NCI-H526 treated with DMSO at 0.1 percent for 48 hours (cell line): Measurements from ENCODE around the gene MAP4K4.
"Not testable (repeated sequence)": the region's sequence is repeated elsewhere in the genome, so short reads cannot be mapped to it uniquely, and the experiment has no call there.

Experiments
- DNase-seq: peaks from one replicate; lab custom pipeline; 2025; lab: John Stamatoyannopoulos, UW

The MAP4K4 gene

DNA sequence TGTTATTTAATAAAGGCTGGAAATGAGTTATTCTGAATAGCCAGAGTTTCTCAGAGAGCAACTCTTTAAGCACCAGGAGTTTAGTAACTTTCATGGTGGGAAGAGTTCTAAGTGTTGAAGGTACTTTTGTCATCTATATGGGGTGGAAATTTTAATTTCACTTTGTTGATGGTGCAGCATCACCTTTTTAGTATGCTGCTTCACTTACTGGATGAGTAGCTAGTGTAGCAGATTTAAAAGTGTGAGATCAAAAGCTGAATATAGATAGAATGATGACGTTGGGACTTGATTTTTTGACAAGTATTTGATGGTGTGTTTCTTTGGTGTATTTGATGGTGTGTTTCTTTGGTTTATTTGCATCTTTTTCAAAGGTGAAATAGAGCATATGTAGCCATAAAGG lies 47.3 kb downstream of the MAP4K4 start:
- DNase-seq: no peak

DNA sequence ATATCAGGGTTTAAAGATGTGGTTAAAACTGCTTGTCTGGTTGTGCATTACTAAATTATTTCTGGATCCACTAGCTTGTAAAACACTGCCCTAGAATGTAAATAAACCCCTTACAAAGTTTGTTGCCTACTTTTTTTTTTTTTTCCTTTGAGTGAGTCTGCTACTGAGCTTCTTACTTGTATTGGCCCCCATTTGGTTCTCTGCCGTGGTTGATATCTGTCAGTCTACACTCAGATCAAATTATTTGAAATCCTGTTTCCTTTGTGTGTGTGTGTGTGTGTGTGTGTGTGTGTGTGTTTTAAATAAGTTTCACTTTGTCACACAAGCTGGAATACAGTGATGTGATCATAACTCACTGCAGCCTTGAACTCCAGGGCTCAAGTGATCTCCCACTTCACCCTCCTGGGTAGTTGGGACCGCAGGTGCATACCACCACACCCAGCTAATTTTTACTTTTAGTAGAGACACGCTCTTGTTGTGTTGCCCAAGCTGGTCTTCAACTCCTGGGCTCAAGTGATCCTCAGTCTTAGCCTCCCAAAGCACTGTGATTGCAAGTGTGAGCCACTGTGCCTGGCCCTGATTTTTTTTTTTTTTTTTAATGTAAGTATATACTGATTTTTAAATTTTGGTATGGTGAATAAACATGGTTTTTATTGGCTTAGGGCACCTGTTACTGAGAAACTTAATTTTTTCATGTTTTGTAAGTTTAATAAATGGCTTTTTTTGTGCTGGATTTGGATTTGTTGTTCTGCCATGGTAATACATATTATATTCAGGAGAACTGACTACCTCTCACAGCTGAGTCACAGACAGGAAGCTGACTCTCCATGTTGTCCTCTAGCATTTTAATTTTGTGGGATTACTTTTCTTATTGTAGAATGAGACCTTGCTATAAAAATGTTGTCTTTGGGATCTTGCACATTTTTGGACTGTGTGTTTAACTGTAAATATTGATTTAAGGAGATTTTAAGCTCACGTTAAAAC lies 48.5 kb downstream of the MAP4K4 start:
- no peak for DNase-seq

DNA sequence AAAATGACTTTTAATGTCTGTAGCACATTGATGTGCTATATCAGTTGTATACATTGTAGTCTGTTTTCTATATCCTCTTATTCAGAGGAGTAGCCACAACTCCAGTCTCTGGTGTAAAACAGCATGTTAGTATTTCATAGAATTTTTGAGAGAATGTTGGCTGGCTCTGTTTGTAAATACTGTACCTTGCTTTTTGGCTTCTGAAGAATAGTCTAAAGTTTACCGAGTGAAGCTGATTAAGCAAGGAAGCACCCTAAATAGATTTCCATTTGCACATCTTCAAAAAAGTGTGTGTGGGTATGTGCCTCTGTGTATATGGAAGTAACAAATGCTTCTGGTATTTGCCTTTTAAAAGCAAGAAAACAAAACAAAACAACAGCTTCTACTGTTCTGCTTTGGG lies 50.5 kb downstream of the MAP4K4 start:
- no peak for DNase-seq

DNA sequence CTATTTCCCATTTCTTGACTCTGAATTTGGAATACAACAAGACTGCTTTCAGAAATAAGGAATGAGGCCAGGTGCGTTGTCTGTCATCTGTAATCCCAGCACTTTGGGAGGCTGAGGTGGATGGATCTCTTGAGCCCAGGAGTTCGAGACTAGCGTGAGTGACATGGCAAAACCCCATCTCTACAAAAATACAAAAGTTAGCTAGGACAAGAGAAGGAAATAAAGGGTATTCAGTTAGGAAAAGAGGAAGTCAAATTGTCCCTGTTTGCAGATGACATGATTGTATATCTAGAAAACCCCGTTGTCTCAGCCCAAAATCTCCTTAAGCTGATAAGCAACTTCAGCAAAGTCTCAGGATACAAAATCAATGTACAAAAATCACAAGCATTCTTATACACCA lies 51.0 kb downstream of the MAP4K4 start:
- DNase-seq: not testable (repeated sequence)

DNA sequence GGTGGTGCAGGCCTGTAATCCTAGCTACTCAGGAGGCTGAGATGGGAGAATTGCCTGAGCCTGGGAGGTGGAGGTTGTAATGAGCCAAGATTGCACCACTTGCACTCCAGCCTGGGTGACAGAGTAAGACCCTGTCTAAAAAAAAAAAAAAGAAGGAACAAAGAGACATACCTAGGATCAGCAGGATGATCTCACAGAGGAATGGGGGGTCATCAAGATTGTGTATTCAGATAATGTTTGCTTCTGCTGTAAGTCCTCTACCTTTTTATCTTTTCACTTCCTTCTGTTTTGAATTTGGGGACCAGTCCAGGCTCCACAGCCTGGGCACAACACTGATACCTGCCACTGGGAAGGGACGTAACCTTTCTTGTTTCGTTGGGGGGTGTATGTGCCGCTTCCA lies 53.2 kb downstream of the MAP4K4 start:
- DNase-seq: no peak

DNA sequence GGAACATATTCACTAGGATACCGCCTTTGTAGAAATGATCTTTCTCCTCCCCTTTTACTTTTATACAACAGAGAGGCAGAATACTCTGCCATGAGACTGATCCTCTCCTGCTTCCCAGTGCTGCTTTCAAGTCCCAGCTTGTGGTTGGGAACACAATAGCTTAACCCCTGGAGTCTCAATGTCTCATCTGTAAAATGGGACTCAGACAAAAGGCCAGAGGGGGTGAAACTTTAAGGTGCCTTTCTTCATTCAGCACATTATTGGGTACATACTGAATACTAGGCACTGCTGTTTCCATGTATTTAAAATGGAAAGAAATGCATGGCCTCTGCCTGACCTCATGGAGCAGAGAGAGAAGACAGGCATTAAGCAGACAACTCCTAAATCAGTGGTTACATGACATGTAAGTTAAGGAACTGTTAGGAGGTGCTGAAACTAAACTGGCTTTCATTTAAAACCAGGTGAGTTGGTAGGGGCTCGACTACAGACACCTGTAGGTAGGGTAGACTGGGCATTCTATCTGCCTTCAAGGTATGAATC lies 53.8 kb downstream of the MAP4K4 start:
- DNase-seq: no peak

DNA sequence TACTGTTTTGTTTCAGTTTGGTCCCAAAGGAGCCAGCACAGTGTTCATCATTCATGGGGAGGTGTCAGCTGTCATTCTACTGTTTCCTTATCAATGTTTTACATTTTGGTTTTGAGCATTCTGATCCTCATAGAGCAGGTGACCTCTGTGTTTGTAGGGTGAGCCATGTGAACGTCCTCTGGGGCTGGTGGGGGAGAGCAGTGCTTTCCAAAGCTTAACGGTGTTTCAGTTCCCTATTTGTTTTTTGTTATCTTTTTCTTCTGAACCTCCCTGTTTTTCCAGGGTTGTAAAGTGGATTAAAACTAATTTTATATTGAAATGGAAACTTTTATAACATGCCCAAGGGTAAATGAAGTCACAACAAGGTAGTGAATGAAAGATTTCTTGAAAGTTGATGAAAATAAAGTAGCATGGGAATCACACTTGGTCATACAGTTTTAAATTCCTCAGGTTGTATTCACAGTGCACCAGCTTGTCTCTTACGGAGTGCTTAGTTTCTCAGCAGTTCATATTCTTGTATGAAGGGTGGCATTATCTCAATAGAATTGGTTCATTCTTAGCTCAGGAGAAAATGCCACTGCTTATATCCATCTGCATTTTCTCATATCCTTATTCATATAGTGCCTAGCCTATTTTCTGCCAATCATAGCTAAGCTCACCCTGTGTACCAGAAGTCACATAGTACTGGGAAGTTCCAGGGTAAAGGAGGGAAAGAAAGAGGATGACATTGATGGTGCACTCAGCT lies 54.5 kb downstream of the MAP4K4 start:
- DNase-seq: no peak

DNA sequence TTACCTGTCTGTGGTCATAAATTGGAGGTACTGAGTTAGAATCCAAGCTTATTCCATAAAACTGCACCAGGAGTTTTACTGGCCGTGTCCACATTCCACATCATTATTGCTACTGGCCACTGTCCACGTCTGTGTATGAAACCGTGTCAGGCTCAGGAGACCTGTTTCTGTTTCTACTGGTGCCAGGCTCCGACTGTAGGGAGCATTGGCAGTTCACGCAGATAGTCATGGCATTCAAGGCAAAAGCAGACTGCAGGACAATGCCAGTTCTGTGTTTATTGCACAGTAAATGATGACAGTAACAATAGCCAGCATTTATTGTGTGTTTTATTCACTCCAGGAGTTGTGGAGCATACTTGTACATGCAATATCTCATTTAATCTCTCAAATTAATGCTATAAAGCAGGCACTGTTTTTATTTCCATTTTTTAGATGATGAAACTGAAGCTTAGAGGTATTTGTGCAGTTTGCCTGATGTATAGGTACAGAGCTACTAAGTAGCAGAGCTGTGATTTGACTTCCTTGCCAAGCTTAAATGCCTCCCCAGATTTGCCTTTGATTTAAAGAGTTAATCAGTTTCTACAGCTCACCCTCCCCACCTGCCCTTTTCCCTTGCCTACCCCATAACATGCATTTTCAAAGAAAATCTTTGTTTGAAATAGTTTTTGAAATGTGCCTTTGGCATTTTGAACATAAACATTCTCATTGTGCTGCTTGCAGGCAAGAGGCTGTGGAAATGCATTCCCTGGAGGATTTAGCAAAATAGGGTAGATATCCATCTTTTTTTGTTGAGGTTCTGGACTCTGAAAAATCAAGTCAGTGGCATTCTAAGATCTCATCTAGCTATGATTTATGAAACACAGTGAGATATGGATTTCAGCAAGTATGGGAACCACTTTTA lies 55.5 kb downstream of the MAP4K4 start:
- DNase-seq: no peak

DNA sequence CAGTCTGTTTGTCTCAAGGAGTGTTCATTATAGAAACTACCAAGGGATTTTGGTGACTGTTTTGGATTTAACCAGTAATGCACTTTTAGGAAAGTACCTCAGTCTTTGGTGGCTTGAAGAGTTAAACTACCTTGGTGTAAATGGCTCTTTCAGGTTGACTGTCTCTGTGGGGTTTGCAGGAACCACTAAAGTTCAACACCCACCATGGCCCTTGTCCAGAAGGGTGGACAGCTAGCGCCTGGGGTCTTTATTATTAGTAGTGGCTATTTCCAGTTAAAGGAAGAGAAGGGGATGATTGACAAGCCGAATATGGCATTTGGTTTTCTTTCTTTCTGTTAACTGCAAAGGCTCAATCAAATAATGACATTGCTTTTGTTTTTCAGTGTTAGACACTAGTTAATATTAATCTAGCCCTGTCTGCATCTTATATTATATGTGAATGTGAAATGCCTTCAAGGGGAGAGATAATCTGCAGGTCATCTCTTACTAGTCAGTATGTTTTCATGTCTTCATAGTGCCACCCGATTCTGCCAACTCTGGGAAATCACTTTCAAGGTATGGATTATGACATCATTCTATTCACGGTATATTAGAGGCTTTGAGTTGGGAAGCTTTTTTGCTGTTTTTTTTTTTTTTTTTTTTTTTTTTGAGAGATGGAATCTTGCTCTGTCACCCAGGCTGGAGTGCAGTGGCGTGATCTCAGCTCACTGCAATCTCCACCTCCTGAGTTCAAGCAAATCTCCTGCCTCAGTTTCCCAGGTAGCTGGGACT lies 56.4 kb downstream of the MAP4K4 start:
- no peak for DNase-seq

DNA sequence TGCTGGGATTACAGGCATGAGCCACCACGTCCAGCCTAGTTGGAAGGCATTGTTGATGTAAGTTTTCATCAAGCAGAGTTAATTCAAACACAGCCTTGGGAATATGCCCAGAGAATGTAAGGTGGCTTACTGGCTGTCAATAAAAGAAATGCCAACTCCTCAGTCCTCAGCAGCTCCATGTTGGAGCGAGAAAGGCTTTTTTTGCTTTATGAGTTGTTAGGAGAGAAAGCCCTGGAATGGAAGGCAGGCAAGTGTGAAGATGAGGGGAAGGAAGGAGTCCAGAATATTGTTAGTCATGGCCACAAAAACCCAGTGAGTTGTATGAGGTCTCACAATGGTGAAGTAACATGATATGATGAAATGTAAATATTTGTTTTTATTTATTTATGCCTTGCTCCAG lies 57.1 kb downstream of the MAP4K4 start:
- no peak for DNase-seq

DNA sequence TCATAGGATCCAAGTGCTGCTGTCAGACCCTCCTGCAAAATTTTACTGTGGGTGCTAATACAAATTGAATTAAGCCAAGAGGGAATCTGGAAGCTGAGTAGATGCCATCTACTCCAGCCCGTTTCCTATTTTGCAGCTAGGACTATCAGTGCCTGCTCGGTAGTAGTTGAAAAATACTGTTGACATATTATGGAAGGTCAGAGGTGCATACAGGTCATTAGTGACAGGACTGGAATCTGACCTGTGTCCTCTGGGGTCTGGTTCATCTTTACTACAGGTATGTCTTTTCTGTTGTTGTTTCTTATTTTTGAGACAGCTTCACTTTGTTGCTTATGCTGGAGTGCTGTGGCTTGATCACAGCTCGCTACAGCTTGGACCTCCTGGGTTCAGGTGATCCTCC lies 58.8 kb downstream of the MAP4K4 start:
- no peak for DNase-seq

DNA sequence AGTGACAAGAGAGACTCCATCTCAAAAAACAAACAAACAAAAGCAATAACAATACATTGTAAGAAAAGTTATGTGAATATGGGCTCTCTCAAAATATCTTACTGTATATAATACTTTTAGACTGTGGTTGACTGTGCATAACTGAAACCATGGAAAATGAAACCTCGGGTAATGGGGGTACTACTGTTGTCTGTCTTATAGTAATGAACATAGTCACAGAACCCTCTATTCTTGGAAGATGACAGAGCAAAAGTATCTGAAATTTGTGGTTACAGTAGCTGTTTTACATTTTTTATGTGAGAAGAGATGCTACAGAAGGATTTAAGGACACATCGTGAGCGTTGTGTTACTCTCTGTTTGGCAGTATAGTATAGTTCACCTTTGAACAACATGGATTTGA lies 60.5 kb downstream of the MAP4K4 start:
- DNase-seq: no peak

DNA sequence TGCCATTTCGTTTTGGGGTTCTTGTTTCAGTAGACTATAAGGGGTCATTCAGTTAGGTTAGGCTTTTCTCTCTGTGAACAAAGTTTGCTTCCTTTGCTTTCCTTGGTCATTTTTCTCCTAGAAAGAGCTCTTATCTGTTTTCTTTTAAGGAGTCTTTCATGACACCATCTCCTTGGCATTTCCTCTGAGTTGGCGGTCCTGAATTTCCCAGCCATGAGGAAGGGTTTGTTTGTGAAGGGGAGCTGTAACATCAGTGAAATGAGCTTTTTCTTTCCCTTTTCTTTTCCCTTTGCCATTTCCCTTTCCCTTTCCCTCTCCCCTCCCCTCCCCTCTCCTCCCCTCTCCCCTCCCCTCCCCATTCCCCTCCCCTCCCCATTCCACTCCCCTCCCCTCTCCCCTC lies 61.7 kb downstream of the MAP4K4 start:
- DNase-seq: no peak

DNA sequence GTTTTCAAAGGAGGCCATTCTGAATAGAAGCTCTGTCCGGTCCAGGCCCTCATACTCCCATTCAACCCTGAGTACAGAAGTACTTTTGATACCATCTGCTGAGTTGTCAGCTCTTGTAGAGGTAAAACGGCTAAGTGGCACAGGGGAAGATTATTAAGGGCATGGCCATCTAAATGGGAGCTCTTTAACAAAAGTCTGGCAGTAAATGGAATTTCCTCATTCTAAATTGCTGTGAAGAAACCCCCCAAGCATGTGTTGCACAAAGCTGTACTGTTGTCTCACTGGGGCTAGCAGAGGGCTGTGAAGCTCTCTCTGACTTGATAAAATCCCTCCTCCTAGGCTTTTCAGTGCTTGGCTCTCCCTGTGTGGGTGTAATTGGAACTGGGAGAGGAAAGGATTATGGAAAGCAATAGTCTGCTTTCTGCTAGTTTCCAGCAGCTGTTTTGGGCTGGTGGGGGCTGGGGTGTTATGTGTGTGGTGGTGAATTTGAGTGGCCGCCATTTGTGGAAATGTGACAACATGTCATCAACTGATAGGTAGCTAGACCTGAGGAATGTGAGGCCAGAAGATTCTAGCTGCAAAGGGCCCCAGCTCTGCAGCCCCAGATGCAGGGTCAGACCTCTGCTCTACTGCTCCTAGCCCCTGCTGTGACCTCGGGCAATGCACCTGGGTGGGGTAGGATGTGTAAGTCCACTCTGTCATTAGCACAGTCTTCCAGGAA lies 65.1 kb downstream of the MAP4K4 start:
- DNase-seq: no peak

DNA sequence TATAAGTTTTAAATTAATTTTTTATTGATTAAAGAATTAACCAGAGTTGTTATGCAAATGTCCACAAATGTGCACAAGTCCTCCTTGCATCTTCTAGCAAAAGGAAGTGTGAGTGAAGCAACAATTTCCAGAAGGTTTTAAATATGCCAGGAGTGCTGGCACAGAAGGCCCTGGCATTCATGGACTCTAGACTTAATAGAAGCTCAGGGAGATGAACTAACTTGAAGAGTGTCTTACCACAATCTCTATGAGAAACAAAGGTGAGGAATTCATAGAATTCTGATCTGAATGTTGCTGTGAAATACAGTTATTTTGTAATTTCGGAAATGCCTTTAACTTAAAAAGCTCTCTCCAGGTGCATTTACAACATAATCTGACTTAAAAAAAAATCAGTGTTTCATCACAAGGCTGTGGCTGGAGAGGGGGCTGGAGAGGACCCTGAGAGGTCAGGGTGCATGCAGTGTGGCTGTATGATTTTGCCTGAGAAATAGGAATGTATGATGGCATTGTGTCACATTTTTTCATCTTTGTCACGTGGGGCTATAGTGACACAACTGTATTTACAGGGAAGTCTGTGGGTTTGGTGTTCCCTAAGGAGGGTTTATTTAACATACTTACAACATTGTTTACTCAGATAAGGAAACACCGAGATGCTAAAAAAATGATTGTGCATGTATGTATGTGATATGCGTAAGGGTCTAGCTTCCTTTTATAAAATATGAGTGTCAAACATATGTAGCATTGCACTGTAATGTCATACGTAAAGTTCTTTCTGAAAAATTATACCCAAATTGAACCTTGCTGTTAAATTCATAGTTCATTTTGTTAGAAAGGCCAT lies 66.2 kb downstream of the MAP4K4 start:
- DNase-seq: no peak

DNA sequence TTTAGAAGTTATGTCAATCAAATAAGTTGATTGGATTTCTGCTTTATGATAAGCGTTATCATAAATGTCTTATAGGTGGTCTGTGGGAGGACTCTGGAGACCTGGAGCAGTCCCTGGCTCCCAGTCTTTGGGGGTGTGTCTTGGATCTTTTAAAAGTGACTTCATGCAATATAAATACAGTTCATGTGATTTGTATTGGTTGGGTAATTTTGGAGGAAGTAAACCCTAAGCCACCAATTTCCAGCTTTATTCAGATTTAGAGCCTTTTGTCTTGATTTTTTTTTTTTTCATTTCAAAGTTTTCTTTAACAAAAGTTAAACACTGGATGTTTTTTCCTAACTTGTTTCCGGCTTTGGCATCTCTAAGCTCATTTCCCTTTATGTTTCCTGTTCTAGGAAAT lies 68.8 kb downstream of the MAP4K4 start:
- DNase-seq: no peak

DNA sequence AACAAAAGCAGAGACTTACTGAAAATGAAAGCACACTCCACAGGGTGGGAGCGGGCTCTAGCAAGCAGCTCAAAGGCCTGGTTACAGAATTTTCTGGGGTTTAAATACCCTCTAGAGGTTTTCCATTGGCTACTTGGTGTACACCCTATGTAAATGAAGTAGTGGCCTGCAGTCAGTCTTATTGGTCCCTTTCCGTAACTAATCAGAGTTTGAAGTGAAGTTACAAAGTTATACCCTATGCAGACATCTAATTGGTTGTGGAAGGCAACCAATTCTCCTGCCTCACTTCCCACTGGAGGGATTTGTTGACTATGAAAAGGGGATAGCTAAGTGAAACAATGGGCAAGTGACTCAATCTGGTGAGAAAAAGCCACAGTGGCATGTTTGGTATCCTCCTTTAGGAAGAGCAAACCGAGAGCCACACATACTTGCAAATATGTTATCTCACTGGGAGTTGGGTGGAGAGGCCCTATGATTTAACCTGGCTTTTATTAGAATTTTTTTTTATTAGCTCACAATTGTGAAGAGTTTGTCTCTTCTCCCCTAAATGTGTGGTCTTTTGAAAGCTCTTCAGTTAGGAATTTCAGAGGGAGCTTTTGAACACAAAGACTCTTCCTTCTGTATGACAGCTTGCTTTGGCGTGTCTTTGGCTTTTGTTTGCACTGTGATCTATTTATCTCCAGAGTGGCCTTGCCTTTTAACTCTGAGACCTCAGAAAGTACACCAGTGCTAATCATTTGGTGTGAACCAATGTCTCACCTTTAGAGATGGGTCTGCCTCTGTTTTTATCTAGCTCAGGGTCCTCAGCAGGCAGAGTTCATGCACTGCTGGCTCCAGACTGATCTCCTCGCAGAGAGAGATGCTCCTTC lies 69.6 kb downstream of the MAP4K4 start:
- DNase-seq: no peak

DNA sequence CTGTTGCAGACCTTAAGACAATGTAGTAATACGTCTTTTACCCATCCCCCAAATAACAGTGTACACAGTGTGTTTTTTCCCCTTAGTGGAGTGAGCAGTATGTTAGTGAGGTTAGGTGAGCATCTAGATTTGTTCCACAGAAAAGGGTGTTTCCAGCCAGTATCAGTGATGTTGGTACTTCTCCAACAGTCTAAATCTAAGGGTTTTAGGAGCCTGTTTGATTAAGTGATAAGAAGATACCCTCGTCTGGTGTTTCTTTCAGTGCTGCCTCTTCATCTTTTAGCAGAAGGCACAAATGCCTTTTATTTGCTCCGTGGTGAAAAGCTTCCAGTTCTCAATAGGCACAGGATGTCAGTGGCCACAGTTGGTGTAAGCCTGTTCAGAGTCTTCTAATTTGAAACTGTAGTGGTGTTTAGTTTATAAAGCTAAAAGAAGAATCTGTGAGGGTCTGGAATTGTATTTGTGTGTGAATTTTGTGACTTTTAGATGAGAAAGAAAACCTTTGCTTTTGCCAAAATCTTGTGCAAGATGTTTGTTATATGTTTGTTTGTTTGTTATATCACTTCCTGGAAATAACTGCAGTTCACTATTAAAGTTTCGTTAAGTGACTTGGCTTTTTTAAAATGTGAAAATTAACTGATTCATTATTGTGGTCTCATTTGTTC lies 71.2 kb downstream of the MAP4K4 start:
- no peak for DNase-seq
